ENCODE data around the gene MRPL48. TPM values are rescaled to one million over a fixed set of nuclear protein-coding genes. Genes with fewer than 3 reads are reported as not detected.

Gene MRPL48
- total RNA-seq, 2 donors from 2014 or later: 44.4 to 49.8 TPM

DNA sequence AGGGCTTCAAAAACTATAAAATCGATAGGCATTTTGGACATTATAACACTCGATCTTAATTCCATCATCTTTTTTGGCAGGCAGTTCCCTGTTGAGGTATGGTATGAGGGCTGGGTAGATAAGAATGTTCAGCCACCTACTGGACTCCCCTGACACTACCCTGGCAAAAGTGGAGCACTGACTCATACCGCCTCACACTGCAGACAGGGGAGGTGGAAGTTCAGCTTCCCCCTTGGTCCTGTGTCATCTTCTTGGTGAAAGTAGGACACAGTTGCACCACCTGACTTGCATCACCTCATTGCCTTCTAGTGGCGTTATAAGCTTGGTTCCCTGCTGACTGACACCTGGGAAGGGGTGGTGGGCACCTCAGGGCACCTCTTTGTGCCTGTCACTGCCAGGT, 119.5 kb downstream of the MRPL48 start:
- H3K9ac ChIP-seq (ENCODE audit: low read depth in 2 of 2, low read length in 2 of 2): no peak overlapping the region
- no peak overlapping the region for H3K4me3 ChIP-seq
- intact Hi-C loops (cut with DNase I): no loop called here
- no peaks in the 10 kb centered on the region for H3K27me3 ChIP-seq
- H3K9me3 ChIP-seq: no peaks in the 10 kb centered on the region
- no peak for DNase-seq
- H3K27ac ChIP-seq: no peak overlapping the region
- TF ChIP-seq CTCF (IDR thresholded peaks at IDR 0.05): no peak
- H3K36me3 ChIP-seq: no peaks in the 10 kb centered on the region
- H3K4me1 ChIP-seq: no peaks in the 10 kb centered on the region

DNA sequence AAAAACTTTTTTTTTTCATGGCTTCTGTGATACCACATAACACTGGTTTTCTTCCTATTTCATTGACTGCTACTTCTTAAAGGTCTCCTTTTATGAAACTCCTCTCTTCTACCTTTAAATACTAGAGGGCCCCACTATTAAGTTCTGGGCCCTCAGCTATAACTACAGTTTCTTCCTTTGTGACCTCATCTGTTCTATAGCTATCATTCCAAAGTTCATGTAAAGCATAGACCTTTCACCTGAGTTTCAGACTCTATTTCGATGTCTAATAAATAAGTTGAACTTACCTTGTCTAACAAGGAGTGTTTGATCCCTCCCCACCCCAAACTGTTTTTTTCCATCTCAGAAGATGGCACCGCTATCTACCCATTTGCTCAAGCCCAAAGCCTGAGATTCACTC, 124.4 kb downstream of the MRPL48 start:
- no peaks in the 10 kb centered on the region for H3K9me3 ChIP-seq
- H3K36me3 ChIP-seq: no peaks in the 10 kb centered on the region
- no peak overlapping the region for H3K4me3 ChIP-seq
- H3K27me3 ChIP-seq: no peaks in the 10 kb centered on the region
- H3K4me1 ChIP-seq: no peaks in the 10 kb centered on the region
- intact Hi-C loops (cut with DNase I): no loop called here
- TF ChIP-seq CTCF (IDR thresholded peaks at IDR 0.05): no peak
- DNase-seq: no peak
- H3K9ac ChIP-seq (ENCODE audit: low read depth in 2 of 2, low read length in 2 of 2): no peak overlapping the region
- no peak overlapping the region for H3K27ac ChIP-seq

- Histone ChIP-seq H3K27ac (no peak overlapping the region), H3K9ac (ENCODE audit: low read depth in 2 of 2, low read length in 2 of 2) (no peak overlapping the region), H3K27me3 (no peaks in the 10 kb centered on the region), H3K4me1 (no peaks in the 10 kb centered on the region), H3K36me3 (no peaks in the 10 kb centered on the region), H3K9me3 (no peaks in the 10 kb centered on the region), H3K4me3 (no peak overlapping the region)
- no peak for TF ChIP-seq CTCF (IDR thresholded peaks at IDR 0.05)
- no peak for DNase-seq
- intact Hi-C loops (cut with DNase I): no loop called here
Measured at GRCh38 chr11:73913472-73913871, 125.8 kb downstream of the MRPL48 start.

- Histone ChIP-seq H3K9me3 (no peaks in the 10 kb centered on the region), H3K27me3 (no peaks in the 10 kb centered on the region), H3K4me1 (no peaks in the 10 kb centered on the region), H3K36me3 (no peaks in the 10 kb centered on the region), H3K27ac (no peak overlapping the region), H3K9ac (ENCODE audit: low read depth in 2 of 2, low read length in 2 of 2) (no peak overlapping the region), H3K4me3 (no peak overlapping the region)
- intact Hi-C loops (cut with DNase I): no loop called here
- DNase-seq: no peak
- TF ChIP-seq CTCF (IDR thresholded peaks at IDR 0.05): no peak
Measured at GRCh38 chr11:73914284-73914683, 126.6 kb downstream of the MRPL48 start.

Other genes starting within 250 kb of the MRPL48 start
- gene FAM168A, start 189.8 kb upstream of the MRPL48 start, total RNA-seq: 10 to 100 TPM; 16.9 to 21.6 TPM
- gene PLEKHB1, start 141.3 kb upstream of the MRPL48 start, total RNA-seq: 10 to 100 TPM; 12.3 to 20.1 TPM
- gene RAB6A, start 26.8 kb upstream of the MRPL48 start, total RNA-seq: 100 to 1,000 TPM; 160 to 198 TPM
- 100 to 1,000 TPM in 1 of 2 donors, 10 to 100 TPM in 1; 60.8 to 111 TPM for gene COA4, start 89.0 kb downstream of the MRPL48 start, total RNA-seq
- 10 to 100 TPM; 13.2 to 17.8 TPM for gene PAAF1, start 89.1 kb downstream of the MRPL48 start, total RNA-seq
- not detected for gene DNAJB13, start 163.2 kb downstream of the MRPL48 start, total RNA-seq
- gene UCP2, start 195.0 kb downstream of the MRPL48 start, total RNA-seq: 10 to 100 TPM; 43.0 to 64.0 TPM
- 1 to 10 TPM in 1 of 2 donors, under 1 TPM in 1; 0.66 to 1.5 TPM for gene UCP3, start 221.2 kb downstream of the MRPL48 start, total RNA-seq